Esophagus squamous epithelium (tissue), 4 donors: ENCODE results near the gene ULK2.

Experiments used
- CTCF ChIP-seq, 6 experiments: fragments of 450-650 bp in 4 of 6; fragments of 200-600 bp in 2 of 6; sonication (generic) in 2 of 6; IDR thresholded peaks; one replicate each; pipeline ENCODE4 v1.5.1; 2016 to 2019; ENCODE audit warnings: antibody characterized with exemption in 6 of 6, mild to moderate bottlenecking in 4 of 6, moderate library complexity in 4 of 6
- POLR2A ChIP-seq, 4 donors: fragments of 450-650 bp; IDR thresholded peaks; one replicate each; pipeline ENCODE4 v1.6.1; 2017; ENCODE audit warnings: antibody characterized with exemption in 4 of 4, mild to moderate bottlenecking in 4 of 4, moderate library complexity in 3 of 4

DNA sequence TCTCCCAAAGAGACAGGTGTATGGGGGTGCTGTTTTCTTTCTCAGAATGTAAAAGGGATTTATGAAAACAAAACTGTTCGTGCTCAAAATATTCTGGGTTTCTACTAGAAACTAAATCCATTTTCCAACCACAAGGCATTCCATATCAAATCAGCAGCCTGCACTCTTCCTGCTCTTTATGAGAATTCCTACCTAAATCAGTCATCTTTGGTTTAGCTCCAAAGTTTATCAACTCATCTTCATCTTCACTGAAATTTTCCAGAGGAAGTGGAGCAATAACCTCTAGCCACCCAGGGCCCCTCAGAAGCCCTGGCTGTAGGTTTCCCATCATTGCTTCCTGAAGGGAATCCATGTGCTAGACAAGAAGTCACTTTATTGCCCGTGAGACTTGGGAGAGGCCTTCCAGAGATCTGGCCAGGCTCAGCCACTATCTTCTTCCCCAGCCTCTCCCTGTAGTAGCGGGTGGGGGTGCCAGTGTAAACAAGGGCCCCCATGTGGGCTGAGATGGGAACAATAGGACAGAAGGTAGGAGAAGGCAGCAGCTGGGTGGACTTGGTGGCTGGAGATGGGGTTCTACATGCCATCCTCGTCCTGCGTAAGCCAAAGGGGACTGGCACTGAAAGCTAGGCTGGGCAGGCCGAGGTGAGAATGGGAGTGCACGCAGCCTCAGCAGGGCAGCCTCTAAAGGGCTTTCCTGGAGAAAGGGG lies 97.6 kb downstream of the ULK2 start:
- TF ChIP-seq POLR2A (IDR thresholded peaks at IDR 0.05) (no peak), CTCF (IDR thresholded peaks at IDR 0.05) (no peak)
